Smooth muscle cell (in vitro differentiated cells): ENCODE data around the gene CTDSP1. TPM values are rescaled to one million over a fixed set of nuclear protein-coding genes. Genes with fewer than 3 reads are reported as not detected.

Experiments used
- DNase-seq: peaks from one replicate; lab custom pipeline; 2025; ENCODE audit not compliant: unreplicated experiment; lab: John Stamatoyannopoulos, UW
- H2AFZ ChIP-seq: fragments of 200-600 bp; sonication (generic); 2 replicates; pipeline ENCODE4 v1.6.0; 2016; ENCODE audit warnings: antibody characterized with exemption, low read depth, mild to moderate bottlenecking
- H3F3A ChIP-seq: fragments of 200-600 bp; sonication (generic); 2 replicates; pipeline ENCODE4 v1.6.0; 2017; ENCODE audit warnings: antibody characterized with exemption, low read depth
- H3K27ac ChIP-seq: fragments of 200-600 bp; sonication (generic); 2 replicates; pipeline ENCODE4 v1.5.1; 2016; ENCODE audit warnings: low read depth, mild to moderate bottlenecking
- H3K27me3 ChIP-seq: fragments of 200-600 bp; sonication (generic); 2 replicates; pipeline ENCODE4 v1.6.1; 2016; ENCODE audit warnings: low read depth, mild to moderate bottlenecking
- H3K36me3 ChIP-seq: fragments of 200-600 bp; sonication (generic); 2 replicates; pipeline ENCODE4 v1.5.1; 2016; ENCODE audit warnings: low read depth
- H3K4me1 ChIP-seq: fragments of 200-600 bp; sonication (generic); 2 replicates; pipeline ENCODE4 v1.5.1; 2016; ENCODE audit warnings: low read depth
- H3K4me2 ChIP-seq: fragments of 200-600 bp; sonication (generic); 2 replicates; pipeline ENCODE4 v1.6.0; 2016; ENCODE audit warnings: mild to moderate bottlenecking
- H3K4me3 ChIP-seq: fragments of 200-600 bp; sonication (generic); 2 replicates; pipeline ENCODE4 v1.5.1; 2016; ENCODE audit warnings: mild to moderate bottlenecking
- H3K79me2 ChIP-seq: fragments of 200-600 bp; sonication (generic); 2 replicates; pipeline ENCODE4 v1.6.0; 2016; ENCODE audit warnings: low read depth, mild to moderate bottlenecking
- H3K9ac ChIP-seq: fragments of 200-600 bp; sonication (generic); 2 replicates; pipeline ENCODE4 v1.6.0; 2016; ENCODE audit warnings: low read depth
- H3K9me3 ChIP-seq: fragments of 200-600 bp; sonication (generic); replicated peaks from 2 replicates; pipeline ENCODE4 v1.5.1; 2016; ENCODE audit warnings: low read depth
- H4K20me1 ChIP-seq: fragments of 200-600 bp; sonication (generic); 2 replicates; pipeline ENCODE4 v1.6.0; 2016; ENCODE audit warnings: low read depth
- CTCF ChIP-seq: fragments of 200-600 bp; sonication (generic); IDR thresholded peaks from 2 replicates; pipeline ENCODE4 v1.5.1; 2017; ENCODE audit warnings: borderline replicate concordance, mild to moderate bottlenecking, antibody characterized with exemption; ENCODE audit not compliant: insufficient read depth, poor library complexity, severe bottlenecking
- WGBS: methylation state at CpG from one replicate; pipeline ENCODE4 v1.1.7; 2016; ENCODE audit warnings: low lambda C conversion rate; 5-methylcytosine and 5-hydroxymethylcytosine counted together
- polyA plus RNA-seq: library from polyadenylated mRNA; unstranded; fragments of >200 nt; fragmentation: Nextera tagmentation; extraction: Ambion mirVana; gene quantifications from 2 replicates; pipeline ENCODE4 v1.2.1, GENCODE V29; 2016
- total RNA-seq: library from RNA; depleted of rRNA; stranded (reverse); fragments of >200 nt; gene quantifications from 2 replicates; pipeline ENCODE4 v1.2.3, GENCODE V29; 2014

CTDSP1 gene
- total and polyA plus RNA-seq, 2 experiments from 2014 or later = 18.7 to 62.5 TPM

- no peaks in the 10 kb centered on the region for H3K36me3 ChIP-seq
- no peak overlapping the region for H2AFZ ChIP-seq
- WGBS = 99% methylated on average over 18 of the region's 26 CpGs
- H3K4me2 ChIP-seq = no peak overlapping the region
- no peak for DNase-seq
- H3K79me2 ChIP-seq = peaks cover 28% of the 10 kb centered on the region
- H4K20me1 ChIP-seq = peaks cover 17% of the 10 kb centered on the region
- no peak for TF ChIP-seq CTCF
- no peak overlapping the region for H3K27ac ChIP-seq
- H3K27me3 ChIP-seq = no peaks in the 10 kb centered on the region
- no peak overlapping the region for H3K4me3 ChIP-seq
- peaks cover 15% of the 10 kb centered on the region for H3K4me1 ChIP-seq
- no peak overlapping the region for H3K9ac ChIP-seq
- H3K9me3 ChIP-seq = no peaks in the 10 kb centered on the region
- peaks cover 19% of the 10 kb centered on the region for H3F3A ChIP-seq
These were observed 3.3 kb downstream of the CTDSP1 start for GRCh38 chr2:218402911-218403411.

- peaks cover 28% of the 10 kb centered on the region for H3K79me2 ChIP-seq
- no peaks in the 10 kb centered on the region for H3K9me3 ChIP-seq
- H3K27ac ChIP-seq = no peak overlapping the region
- no peak overlapping the region for H3K4me2 ChIP-seq
- H3K4me1 ChIP-seq = peaks cover 15% of the 10 kb centered on the region
- H3K9ac ChIP-seq = no peak overlapping the region
- TF ChIP-seq CTCF = no peak
- no peak for DNase-seq
- no peaks in the 10 kb centered on the region for H3K36me3 ChIP-seq
- no peaks in the 10 kb centered on the region for H3K27me3 ChIP-seq
- H4K20me1 ChIP-seq = peaks cover 17% of the 10 kb centered on the region
- peaks cover 16% of the 10 kb centered on the region for H3F3A ChIP-seq
- no peak overlapping the region for H3K4me3 ChIP-seq
- WGBS = 83% methylated on average over 7 of the region's 7 CpGs
- no peak overlapping the region for H2AFZ ChIP-seq
These were observed 4.1 kb downstream of the CTDSP1 start for GRCh38 chr2:218403810-218404209.

GRCh38 chr2:218404351-218405085 is 4.8 kb downstream of the CTDSP1 start:
- Histone ChIP-seq H3K27ac (peak overlapping the region; percentile 69), H2AFZ (no peak overlapping the region), H3K4me1 (peaks cover 15% of the 10 kb centered on the region), H3K4me3 (no peak overlapping the region), H3K9ac (no peak overlapping the region), H3K4me2 (no peak overlapping the region), H4K20me1 (peaks cover 17% of the 10 kb centered on the region), H3K79me2 (peaks cover 23% of the 10 kb centered on the region), H3K9me3 (no peaks in the 10 kb centered on the region), H3F3A (peaks cover 10% of the 10 kb centered on the region), H3K36me3 (no peaks in the 10 kb centered on the region), H3K27me3 (no peaks in the 10 kb centered on the region)
- no peak for DNase-seq
- 89% methylated on average over 16 of the region's 16 CpGs for WGBS
- no peak for TF ChIP-seq CTCF
